ENCODE results near the gene BAD. TPM values are rescaled to one million over a fixed set of nuclear protein-coding genes. Genes with fewer than 3 reads are reported as not detected.
A peak's percentile ranks its signal among the peaks of the same experiment; 100 is the strongest.

Gene BAD
- total and polyA plus RNA-seq, 2 of the 13 experiments (the other 11 are each of a cell fraction or from before 2014, with no cell fraction given): 17.9 to 28.5 TPM

DNA sequence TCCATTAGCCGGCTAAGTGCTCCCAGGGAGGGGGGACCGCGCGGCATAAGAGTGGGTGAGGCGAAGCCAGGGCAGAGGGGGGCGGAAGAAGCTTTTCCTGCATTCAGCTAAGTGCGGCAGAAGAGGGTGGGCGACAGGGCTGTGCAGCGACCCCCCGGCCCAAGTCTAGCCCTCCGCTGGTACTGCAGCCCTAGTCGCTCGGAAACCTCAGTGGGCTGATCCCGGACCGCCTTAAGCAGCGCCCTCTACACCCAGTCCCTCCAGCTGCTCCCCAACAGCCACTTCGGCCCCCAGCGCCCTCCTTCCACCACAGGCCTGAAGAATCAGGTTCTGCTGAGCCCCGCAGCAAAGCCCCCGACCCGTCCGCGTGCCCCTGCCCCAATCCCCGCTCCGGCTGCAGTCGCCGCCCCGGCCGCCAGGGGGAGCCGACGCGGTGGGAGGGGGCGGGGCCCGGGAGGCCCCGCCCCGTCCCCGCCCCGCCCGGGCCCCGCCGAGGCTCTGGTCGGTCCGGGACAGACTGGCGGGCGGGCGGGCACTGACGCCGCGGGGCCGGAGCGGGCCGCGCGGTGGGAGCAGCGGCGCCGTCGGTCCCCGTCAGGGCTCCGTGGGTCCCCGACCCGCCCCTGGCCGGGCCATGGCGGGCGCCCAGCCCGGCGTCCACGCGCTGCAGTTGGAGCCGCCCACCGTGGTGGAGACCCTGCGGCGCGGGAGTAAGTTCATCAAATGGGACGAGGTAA lies 33.3 kb downstream of the BAD start, which contains the start of gene PLCB3 (continued):
- TF ChIP-seq NR2C2 (CRISPR knock-in tag; IDR thresholded peaks at IDR 0.05; ENCODE audit: borderline replicate concordance) (no peak), ZFP41 (CRISPR knock-in tag; IDR thresholded peaks at IDR 0.05; ENCODE audit: borderline replicate concordance) (no peak), ZNF354B (CRISPR knock-in tag; IDR thresholded peaks at IDR 0.05) (no peak), PATZ1 (CRISPR knock-in tag; IDR thresholded peaks at IDR 0.05) (peak; percentile 51; the same call in 1 of the 2 replicates), PAXIP1 (CRISPR knock-in tag; conservative IDR thresholded peaks at IDR 0.05) (no peak), GPN1 (CRISPR knock-in tag; IDR thresholded peaks at IDR 0.05; ENCODE audit: borderline replicate concordance) (no peak), HIVEP1 (CRISPR knock-in tag; IDR thresholded peaks at IDR 0.05) (no peak), ARNT2 (CRISPR knock-in tag; IDR thresholded peaks at IDR 0.05; ENCODE audit: low read depth) (no peak), YY1 (IDR thresholded peaks at IDR 0.05; ENCODE audit: insufficient read depth, insufficient replicate concordance, low read depth, low read length) (peak; percentile 48)
- TF ChIP-seq, protein P1, sequence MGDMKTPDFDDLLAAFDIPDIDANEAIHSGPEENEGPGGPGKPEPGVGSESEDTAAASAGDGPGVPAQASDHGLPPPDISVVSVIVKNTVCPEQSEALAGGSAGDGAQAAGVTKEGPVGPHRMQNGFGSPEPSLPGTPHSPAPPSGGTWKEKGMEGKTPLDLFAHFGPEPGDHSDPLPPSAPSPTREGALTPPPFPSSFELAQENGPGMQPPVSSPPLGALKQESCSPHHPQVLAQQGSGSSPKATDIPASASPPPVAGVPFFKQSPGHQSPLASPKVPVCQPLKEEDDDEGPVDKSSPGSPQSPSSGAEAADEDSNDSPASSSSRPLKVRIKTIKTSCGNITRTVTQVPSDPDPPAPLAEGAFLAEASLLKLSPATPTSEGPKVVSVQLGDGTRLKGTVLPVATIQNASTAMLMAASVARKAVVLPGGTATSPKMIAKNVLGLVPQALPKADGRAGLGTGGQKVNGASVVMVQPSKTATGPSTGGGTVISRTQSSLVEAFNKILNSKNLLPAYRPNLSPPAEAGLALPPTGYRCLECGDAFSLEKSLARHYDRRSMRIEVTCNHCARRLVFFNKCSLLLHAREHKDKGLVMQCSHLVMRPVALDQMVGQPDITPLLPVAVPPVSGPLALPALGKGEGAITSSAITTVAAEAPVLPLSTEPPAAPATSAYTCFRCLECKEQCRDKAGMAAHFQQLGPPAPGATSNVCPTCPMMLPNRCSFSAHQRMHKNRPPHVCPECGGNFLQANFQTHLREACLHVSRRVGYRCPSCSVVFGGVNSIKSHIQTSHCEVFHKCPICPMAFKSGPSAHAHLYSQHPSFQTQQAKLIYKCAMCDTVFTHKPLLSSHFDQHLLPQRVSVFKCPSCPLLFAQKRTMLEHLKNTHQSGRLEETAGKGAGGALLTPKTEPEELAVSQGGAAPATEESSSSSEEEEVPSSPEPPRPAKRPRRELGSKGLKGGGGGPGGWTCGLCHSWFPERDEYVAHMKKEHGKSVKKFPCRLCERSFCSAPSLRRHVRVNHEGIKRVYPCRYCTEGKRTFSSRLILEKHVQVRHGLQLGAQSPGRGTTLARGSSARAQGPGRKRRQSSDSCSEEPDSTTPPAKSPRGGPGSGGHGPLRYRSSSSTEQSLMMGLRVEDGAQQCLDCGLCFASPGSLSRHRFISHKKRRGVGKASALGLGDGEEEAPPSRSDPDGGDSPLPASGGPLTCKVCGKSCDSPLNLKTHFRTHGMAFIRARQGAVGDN (CRISPR knock-in tag; IDR thresholded peaks at IDR 0.05): peak; percentile 40
- TF ChIP-seq, protein P2, sequence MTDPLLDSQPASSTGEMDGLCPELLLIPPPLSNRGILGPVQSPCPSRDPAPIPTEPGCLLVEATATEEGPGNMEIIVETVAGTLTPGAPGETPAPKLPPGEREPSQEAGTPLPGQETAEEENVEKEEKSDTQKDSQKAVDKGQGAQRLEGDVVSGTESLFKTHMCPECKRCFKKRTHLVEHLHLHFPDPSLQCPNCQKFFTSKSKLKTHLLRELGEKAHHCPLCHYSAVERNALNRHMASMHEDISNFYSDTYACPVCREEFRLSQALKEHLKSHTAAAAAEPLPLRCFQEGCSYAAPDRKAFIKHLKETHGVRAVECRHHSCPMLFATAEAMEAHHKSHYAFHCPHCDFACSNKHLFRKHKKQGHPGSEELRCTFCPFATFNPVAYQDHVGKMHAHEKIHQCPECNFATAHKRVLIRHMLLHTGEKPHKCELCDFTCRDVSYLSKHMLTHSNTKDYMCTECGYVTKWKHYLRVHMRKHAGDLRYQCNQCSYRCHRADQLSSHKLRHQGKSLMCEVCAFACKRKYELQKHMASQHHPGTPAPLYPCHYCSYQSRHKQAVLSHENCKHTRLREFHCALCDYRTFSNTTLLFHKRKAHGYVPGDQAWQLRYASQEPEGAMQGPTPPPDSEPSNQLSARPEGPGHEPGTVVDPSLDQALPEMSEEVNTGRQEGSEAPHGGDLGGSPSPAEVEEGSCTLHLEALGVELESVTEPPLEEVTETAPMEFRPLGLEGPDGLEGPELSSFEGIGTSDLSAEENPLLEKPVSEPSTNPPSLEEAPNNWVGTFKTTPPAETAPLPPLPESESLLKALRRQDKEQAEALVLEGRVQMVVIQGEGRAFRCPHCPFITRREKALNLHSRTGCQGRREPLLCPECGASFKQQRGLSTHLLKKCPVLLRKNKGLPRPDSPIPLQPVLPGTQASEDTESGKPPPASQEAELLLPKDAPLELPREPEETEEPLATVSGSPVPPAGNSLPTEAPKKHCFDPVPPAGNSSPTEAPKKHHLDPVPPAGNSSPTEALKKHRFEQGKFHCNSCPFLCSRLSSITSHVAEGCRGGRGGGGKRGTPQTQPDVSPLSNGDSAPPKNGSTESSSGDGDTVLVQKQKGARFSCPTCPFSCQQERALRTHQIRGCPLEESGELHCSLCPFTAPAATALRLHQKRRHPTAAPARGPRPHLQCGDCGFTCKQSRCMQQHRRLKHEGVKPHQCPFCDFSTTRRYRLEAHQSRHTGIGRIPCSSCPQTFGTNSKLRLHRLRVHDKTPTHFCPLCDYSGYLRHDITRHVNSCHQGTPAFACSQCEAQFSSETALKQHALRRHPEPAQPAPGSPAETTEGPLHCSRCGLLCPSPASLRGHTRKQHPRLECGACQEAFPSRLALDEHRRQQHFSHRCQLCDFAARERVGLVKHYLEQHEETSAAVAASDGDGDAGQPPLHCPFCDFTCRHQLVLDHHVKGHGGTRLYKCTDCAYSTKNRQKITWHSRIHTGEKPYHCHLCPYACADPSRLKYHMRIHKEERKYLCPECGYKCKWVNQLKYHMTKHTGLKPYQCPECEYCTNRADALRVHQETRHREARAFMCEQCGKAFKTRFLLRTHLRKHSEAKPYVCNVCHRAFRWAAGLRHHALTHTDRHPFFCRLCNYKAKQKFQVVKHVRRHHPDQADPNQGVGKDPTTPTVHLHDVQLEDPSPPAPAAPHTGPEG (CRISPR knock-in tag; IDR thresholded peaks at IDR 0.05): peak; percentile 81; the same call in 1 of the 2 replicates
